ENCODE data around the gene TUBB4A. TPM values are rescaled to one million over a fixed set of nuclear protein-coding genes. Genes with fewer than 3 reads are reported as not detected.
"Not testable (repeated sequence)": the region's sequence is repeated elsewhere in the genome, so short reads cannot be mapped to it uniquely, and the experiment has no call there.

TUBB4A gene
- total RNA-seq, 1 donor from 2014 or later: not detected

GRCh38 chr19:6524311-6524710, 22.2 kb upstream of the TUBB4A start:
- peak; percentile 47 to 71 for DNase-seq (ENCODE audit: low read depth in 2 of 2)

- DNase-seq (ENCODE audit: low read depth in 2 of 2): no peak
These were observed 20.6 kb upstream of the TUBB4A start for GRCh38 chr19:6522712-6523111.

- peak in 1 of 2 donors; percentile 22 for DNase-seq (ENCODE audit: low read depth in 2 of 2)
These were observed 19.9 kb upstream of the TUBB4A start for GRCh38 chr19:6521718-6522646.

DNA sequence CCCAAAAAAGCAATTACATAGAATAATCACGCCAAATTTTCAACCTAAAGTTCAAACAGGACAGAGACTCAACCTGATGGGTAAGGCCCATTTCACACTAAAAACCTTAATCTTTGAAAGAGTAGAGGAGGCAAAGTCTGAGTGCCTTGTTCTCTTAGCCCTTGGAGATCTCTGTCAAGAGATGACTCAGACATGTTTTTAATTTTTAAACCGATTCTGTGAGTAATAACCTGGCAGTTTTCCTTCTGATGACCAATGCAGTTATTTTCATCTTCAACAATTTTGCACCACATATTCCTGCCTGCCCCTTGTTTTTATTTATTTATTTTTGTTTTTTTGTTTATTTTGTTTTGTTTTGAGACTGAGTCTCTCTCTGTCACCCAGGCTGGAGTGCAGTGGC, 17.2 kb upstream of the TUBB4A start:
- peak in 1 of 2 donors; percentile 68 for DNase-seq (ENCODE audit: low read depth in 2 of 2)

DNA sequence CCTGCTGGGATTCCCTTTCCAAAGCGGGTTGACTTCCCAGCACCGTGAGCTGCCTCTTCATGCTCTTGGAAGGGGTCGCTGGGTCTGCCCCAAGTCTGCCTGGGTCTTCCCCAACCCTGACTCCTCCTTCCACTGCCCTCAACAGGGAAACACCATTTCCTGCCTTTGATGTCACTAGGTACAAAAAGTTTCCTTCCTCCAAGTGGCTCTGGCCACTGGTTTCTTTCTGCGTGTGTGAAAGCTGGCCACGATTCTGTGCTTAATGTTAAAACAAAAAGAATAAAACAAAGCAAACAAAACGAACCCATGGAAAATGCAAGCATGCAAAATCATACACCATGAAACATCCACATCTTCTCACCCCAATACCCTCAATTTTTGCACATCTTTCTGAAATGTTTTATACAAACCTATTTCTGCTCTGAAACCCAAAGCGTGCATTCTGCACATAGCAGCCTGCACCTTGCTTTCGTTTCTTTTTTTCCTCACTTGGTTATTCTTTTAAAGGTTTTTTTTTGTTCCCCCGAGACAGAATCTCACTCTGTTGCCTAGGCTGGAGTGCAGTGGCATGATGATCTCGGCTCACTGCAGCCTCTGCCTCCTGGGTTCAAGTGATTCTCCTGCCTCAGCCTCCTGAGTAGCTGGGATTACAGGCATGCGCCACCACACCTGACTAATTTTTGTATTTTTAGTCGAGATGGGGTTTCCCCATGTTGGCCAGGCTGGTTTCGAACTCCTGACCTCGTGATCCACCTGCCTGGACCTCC, 16.2 kb upstream of the TUBB4A start:
- DNase-seq (ENCODE audit: low read depth in 2 of 2): no peak

GRCh38 chr19:6516659-6517291, 14.7 kb upstream of the TUBB4A start:
- peak; percentile 85 to 86 for DNase-seq (ENCODE audit: low read depth in 2 of 2)

DNA sequence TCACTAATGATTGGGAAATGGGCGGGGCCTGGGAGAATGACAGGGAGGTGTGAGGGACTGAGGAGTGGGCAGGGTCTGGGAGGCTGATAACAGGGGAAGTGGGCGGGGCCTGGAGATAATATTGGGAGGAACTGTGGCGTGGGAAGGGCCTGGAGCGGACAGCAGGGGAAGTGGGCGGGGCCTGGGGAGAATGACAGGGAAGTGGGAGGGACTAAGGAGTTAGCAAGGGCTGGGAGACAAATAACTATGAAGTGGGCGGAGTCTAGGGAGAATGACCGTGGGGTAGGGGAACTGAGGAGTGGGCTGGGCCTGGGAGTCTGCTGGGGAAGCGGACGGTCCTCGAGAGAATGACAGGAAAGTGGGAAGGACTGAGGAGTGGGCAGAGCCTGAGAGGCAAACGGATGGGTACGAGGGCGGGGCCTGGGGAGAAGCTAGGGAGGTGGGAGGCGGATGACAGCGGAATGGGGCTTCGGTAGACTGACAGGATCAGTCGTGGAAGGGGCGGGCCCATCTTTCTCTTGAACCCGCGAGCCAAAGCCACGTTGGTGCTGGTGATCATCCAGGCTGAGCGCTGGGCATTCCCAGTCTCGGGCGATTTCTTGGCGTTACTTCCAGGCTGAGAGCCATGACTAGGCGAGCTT, 14.0 kb upstream of the TUBB4A start:
- DNase-seq (ENCODE audit: low read depth in 2 of 2): peak; percentile 95 to 96

DNA sequence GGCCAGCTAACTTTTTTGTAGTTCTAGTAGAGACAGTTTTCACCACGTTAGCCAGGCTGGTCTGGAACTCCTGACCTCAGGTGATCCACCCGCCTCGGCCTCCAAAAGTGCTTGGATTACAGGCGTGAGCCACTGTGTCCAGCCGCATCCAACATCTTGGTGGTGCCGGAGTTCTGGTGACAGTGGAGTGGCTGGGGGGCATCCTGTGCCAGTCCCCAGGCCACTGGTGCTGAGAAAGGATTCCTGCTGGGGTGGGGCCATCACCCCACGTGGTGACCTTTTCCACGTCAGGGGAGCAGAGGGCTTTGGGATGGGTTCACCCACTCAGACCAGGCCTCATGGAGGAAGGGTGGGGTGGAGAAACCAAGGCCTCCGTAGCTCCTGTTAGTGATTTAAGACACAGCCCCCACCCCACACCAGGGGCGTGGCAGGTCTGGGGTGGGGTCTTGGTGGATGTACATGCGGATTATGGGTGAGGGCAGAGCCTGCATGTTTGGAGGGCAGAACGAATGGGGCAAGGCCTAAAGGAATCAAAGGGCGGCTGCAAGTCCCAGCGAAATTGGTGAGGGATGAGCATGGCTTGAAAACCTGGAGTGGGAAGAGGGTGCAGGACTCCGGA, 12.9 kb upstream of the TUBB4A start:
- DNase-seq (ENCODE audit: low read depth in 2 of 2): no peak

DNA sequence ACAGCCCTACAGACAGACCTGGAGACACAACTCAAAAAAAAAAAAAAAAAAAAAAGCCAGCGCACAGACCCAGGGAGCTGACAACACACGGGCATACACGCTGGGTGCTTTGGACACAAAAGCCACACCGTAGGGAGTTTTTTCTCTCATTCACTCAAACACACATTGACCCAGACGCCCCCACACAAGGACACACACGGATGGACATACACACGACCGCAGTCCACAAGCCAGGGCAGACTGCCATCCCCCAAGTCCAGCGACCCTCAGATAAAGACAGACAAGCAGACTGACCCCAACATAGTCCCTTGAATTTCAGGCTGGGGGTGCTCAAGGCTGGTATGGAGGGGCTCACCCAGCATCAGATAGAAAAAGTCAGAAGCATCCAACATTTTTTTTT, 12.0 kb upstream of the TUBB4A start:
- DNase-seq (ENCODE audit: low read depth in 2 of 2): no peak

- no peak for DNase-seq (ENCODE audit: low read depth in 2 of 2)
These were observed 8.5 kb upstream of the TUBB4A start for GRCh38 chr19:6510618-6511017.

GRCh38 chr19:6509118-6509971, 7.2 kb upstream of the TUBB4A start:
- DNase-seq (ENCODE audit: low read depth in 2 of 2): no peak

DNA sequence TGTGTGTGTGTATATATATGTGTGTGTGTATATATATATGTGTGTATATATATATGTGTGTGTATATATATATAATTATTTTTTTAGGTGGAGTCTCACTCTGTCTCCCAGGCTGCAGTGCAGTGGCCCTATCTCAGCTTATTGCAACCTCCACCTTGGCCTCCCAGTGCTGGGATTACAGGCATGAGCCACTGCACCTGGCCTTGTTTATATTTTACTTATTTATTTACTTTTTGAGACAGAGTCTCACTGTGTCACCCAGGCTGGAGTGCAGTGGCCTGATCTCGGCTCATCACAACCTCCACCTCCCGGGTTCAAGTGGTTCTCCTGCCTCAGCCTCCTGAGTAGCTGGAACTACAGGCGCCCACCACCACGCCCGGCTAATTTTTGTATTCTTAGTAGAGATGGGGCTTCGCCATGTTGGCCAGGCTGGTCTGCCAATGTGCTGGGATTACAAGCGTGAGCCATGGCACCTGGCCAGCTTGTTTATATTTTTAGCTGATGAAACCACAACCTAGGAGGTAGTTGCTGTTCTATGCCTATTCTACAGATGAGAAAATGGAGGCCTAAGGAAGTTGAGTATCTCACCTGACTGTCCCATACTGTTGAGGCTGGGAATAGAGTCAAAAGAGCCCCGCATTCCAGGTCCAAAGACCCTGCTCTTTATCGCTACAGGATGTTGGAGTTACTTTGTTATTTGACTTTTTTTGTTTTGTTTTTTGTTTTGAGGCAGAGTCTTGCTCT, 6.1 kb upstream of the TUBB4A start:
- not testable (repeated sequence) for DNase-seq (ENCODE audit: low read depth in 2 of 2)

- DNase-seq (ENCODE audit: low read depth in 2 of 2): no peak
These were observed 1.5 kb upstream of the TUBB4A start for GRCh38 chr19:6503407-6504201.

- no peak for DNase-seq (ENCODE audit: low read depth in 2 of 2)
These were observed 1.0 kb downstream of the TUBB4A start for GRCh38 chr19:6500837-6501739.

- no peak for DNase-seq (ENCODE audit: low read depth in 2 of 2)
These were observed 2.9 kb downstream of the TUBB4A start for GRCh38 chr19:6499052-6499790.

DNA sequence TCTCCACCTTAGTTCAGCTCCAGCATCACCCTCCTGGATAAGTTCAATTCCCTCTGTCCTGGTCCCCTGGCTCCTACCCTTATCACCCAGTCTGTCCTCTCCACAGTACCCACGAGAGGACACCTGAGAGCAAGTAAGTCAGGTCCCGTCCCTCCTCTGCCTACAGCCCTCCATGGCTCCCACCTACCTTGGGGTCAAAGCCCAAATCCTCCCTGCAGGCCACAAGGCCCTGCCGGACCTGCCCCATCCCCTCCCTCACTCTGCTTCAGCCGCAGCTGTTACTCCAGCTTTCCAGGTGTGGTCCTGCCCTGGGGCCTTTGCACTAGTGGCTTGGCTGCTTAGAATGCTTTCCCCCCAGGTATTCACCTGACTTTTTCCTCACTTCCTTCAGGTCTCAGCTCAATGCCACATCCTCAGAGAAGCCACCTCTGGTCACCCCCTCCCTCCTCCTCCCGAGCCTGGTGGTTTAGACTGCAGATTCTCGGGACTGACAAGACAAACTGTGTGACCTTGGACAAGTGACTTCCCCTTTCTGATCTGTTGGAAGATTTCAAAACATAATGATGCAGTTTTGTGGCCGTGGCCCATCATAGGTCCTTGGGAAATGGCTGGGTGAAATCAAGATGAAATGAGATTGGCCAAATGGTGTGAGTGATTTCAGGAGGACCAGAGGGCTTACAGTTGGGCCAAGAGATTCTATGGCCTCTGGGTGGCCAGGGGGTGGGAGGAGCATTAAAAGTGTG, 3.6 kb downstream of the TUBB4A start:
- no peak for DNase-seq (ENCODE audit: low read depth in 2 of 2)

Data from lung microvascular endothelial cell (primary cell).